Measurements from ENCODE around the gene SIRT5.

GRCh38 chr6:13630499-13630898 is 56.1 kb downstream of the SIRT5 start:
- TF ChIP-seq CTCF (IDR thresholded peaks at IDR 0.05) (no peak), POLR2AphosphoS5 (IDR thresholded peaks at IDR 0.05) (no peak), POLR2A (IDR thresholded peaks at IDR 0.05) (no peak)
